Caco-2 (cell line): ENCODE data around the gene PUSL1. TPM values are rescaled to one million over a fixed set of nuclear protein-coding genes. Genes with fewer than 3 reads are reported as not detected.
A peak's percentile ranks its signal among the peaks of the same experiment; 100 is the strongest.

Experiments
- BruUV-seq: library from RNA; stranded (reverse); fragments of 400-500 nt; replicated peaks from 2 replicates; lab custom pipeline; 2021; lab: Mats Ljungman, UMichigan
- CTCF ChIA-PET: fragments of 300-600 bp; sonication (Branson Sonifier 250); formaldehyde crosslinking; loops from one replicate; lab custom pipeline; 2022; ENCODE audit warnings: antibody characterized with exemption; lab: Charles Lee
- POLR2A ChIA-PET: fragments of 300-600 bp; sonication (Branson Sonifier 250); formaldehyde crosslinking; loops from one replicate; lab custom pipeline; 2022; ENCODE audit warnings: antibody characterized with exemption; lab: Charles Lee
- DNase-seq, 2 experiments: peaks; one replicate each; pipeline versions ENCODE4 v3.0.0 to v3.0.0-alpha.2; 2020 to 2022
- H3K27me3 ChIP-seq: replicated peaks from 2 replicates; pipeline ENCODE4 v1.6.0; 2011; ENCODE audit warnings: low read length; ENCODE audit not compliant: control insufficient read depth, insufficient read depth
- H3K36me3 ChIP-seq: 2 replicates; pipeline ENCODE4 v1.5.1; 2011; ENCODE audit warnings: low read length; ENCODE audit not compliant: control insufficient read depth, insufficient read depth
- H3K4me1 ChIP-seq: fragments of 250-450 bp; sonication (Bioruptor Pico); 2 replicates; pipeline ENCODE4 v1.5.1; 2020; ENCODE audit warnings: mild to moderate bottlenecking
- H3K4me3 ChIP-seq: 2 replicates; pipeline ENCODE4 v1.5.1; 2011; ENCODE audit warnings: low read depth, mild to moderate bottlenecking, control low read depth, low read length
- H3K9me3 ChIP-seq: fragments of 250-450 bp; sonication (Bioruptor Pico); 2 replicates; pipeline ENCODE4 v1.5.1; 2020; ENCODE audit warnings: mild to moderate bottlenecking, moderate library complexity
- H3K27ac Mint-ChIP-seq: one replicate; pipeline ENCODE4 v1.8.0; 2022; ENCODE audit warnings: mixed read lengths; ENCODE audit not compliant: unreplicated experiment
- H3K27me3 Mint-ChIP-seq: one replicate; pipeline ENCODE4 v1.8.0; 2022; ENCODE audit warnings: mixed read lengths; ENCODE audit not compliant: insufficient read depth, unreplicated experiment
- H3K36me3 Mint-ChIP-seq: one replicate; pipeline ENCODE4 v1.8.0; 2022; ENCODE audit warnings: mild to moderate bottlenecking, mixed read lengths; ENCODE audit not compliant: insufficient read depth, unreplicated experiment
- H3K4me1 Mint-ChIP-seq: one replicate; pipeline ENCODE4 v1.8.0; 2022; ENCODE audit warnings: low read depth, mixed read lengths; ENCODE audit not compliant: unreplicated experiment
- H3K4me3 Mint-ChIP-seq: one replicate; pipeline ENCODE4 v1.8.0; 2022; ENCODE audit warnings: mild to moderate bottlenecking, moderate library complexity, mixed read lengths; ENCODE audit not compliant: unreplicated experiment
- H3K9me3 Mint-ChIP-seq: one replicate; pipeline ENCODE4 v1.8.0; 2022; ENCODE audit warnings: mixed read lengths; ENCODE audit not compliant: unreplicated experiment
- CTCF ChIP-seq, 2 experiments: fragments of 200-600 bp in 1 of 2; IDR thresholded peaks; 1 replicate in 1 of 2; 2 replicates in 1 of 2; pipeline versions ENCODE4 v1.5.1 to v1.8.0; 2011 to 2022; ENCODE audit warnings: antibody characterized with exemption in 1 of 2, control low read depth in 1 of 2, inconsistent platforms in 1 of 2, low read depth in 1 of 2, low read length in 1 of 2, mild to moderate bottlenecking in 1 of 2, moderate library complexity in 1 of 2; ENCODE audit not compliant: insufficient read depth in 1 of 2, severe bottlenecking in 1 of 2, unreplicated experiment in 1 of 2
- intact Hi-C: fragments of 100-400 bp; cut with micrococcal nuclease; formaldehyde crosslinking; loops from one replicate; pipeline ENCODE4 v1.10.0; 2022; ENCODE audit not compliant: unreplicated experiment
- total RNA-seq: library from RNA; stranded (reverse); gene quantifications from 2 replicates; pipeline ENCODE4 v1.2.3, GENCODE V29; 2022

The PUSL1 gene
- total RNA-seq, 1 experiment from 2014 or later, result 43.8 TPM

GRCh38 chr1:1347663-1348419 lies 39.4 kb downstream of the PUSL1 start:
- Mint-ChIP-seq H3K4me1 (no peaks in the 10 kb centered on the region), H3K4me3 (peak overlapping the region; percentile 70), H3K27ac (no peak overlapping the region), H3K9me3 (no peaks in the 10 kb centered on the region), H3K27me3 (no peaks in the 10 kb centered on the region), H3K36me3 (peaks cover 13% of the 10 kb centered on the region)
- intact Hi-C loops, result loop anchor here (10.0 kb wide), 1 partner anchor 157 kb away; no protein-coding TSS in a partner anchor
- POLR2A ChIA-PET, result interaction anchor here (0.5 to 0.9 kb wide), 2 partner anchors 28 to 74 kb away, joined by 3 to 4 read pairs; partner anchors contain the start of gene AURKAIP1
- Histone ChIP-seq H3K27me3 (no peaks in the 10 kb centered on the region), H3K36me3 (no peaks in the 10 kb centered on the region; the same call in 1 of the 2 replicates), H3K4me1 (peaks cover 14% of the 10 kb centered on the region), H3K4me3 (peak overlapping the region; percentile 79), H3K9me3 (no peaks in the 10 kb centered on the region)
- no TSS peak for BruUV-seq
- TF ChIP-seq CTCF (IDR thresholded peaks at IDR 0.05; ENCODE audit: insufficient read depth in 1 of 2, low read depth in 1 of 2, low read length in 1 of 2, severe bottlenecking in 1 of 2, unreplicated experiment in 1 of 2), result no peak
- CTCF ChIA-PET, result interaction anchor here (0.9 to 1.3 kb wide), 2 partner anchors 28 to 43 kb away, joined by 3 to 4 read pairs; no protein-coding TSS in a partner anchor
- no peak for DNase-seq

DNA sequence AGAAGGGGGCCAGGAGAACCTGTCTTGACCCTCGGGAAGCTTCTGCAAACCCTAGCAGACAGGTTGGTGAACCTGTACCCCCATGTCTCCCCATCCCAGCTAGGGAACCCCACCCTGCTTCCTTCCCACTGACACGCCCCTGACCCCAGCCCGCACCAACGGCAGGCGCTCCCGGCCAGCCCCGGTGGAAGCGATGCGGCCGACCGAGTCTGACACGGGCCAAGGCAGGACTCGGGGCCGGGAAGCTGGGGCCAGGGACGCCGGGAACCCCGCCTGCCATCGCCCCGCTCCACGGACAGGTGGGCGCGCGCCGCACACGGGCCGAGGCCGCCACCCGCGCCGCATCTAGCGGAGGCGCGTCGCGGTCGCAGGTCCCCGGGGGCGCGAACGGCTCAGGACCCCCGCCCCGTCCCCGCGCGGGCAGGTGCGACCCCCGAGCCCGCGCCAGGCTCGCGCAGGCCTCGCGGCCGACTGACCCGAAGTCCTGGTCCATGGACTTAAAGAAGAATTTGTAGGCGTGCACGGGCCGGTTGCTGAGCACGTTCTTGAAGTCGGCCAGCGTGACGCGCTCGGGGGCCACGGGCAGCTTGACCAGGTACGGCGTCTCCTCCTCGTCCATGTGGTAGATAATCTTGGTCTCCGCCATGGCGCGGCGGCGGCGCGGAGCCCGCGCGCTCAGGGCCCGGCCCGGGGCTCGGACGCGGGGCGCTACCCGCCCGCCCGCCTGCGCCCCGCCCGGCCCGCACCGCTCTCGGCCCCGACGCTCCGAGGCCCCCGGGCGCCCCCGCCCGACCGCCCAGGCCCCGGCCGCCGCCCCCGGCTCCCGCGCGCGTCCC lies 40.2 kb downstream of the PUSL1 start:
- Mint-ChIP-seq H3K4me3 (peak overlapping the region; percentile 70), H3K36me3 (peaks cover 8% of the 10 kb centered on the region), H3K9me3 (no peaks in the 10 kb centered on the region), H3K27ac (no peak overlapping the region), H3K27me3 (no peaks in the 10 kb centered on the region), H3K4me1 (no peaks in the 10 kb centered on the region)
- H3K36me3 ChIP-seq, result no peaks in the 10 kb centered on the region; the same call in 1 of the 2 replicates
- no peak for TF ChIP-seq CTCF (IDR thresholded peaks at IDR 0.05; ENCODE audit: insufficient read depth in 1 of 2, low read depth in 1 of 2, low read length in 1 of 2, severe bottlenecking in 1 of 2, unreplicated experiment in 1 of 2)
- ChIA-PET POLR2A (interaction anchor here (0.9 kb wide), 1 partner anchor 27 kb away, joined by 4 read pairs; the partner anchor contains the start of gene AURKAIP1), CTCF (interaction anchor here (0.9 to 1.3 kb wide), 2 partner anchors 27 to 44 kb away, joined by 3 to 4 read pairs; no protein-coding TSS in a partner anchor)
- peaks cover 16% of the 10 kb centered on the region for H3K4me1 ChIP-seq
- H3K4me3 ChIP-seq, result peak overlapping the region; percentile 79
- no peaks in the 10 kb centered on the region for H3K9me3 ChIP-seq
- H3K27me3 ChIP-seq, result no peaks in the 10 kb centered on the region
- intact Hi-C loops, result loop anchor here (10.0 kb wide), 1 partner anchor 156 kb away; no protein-coding TSS in a partner anchor
- peak in 1 of 2 experiments; percentile 45 for DNase-seq
- no TSS peak for BruUV-seq
